Stimulated activated CD4-positive, alpha-beta T cell treated with anti-CD3 and anti-CD28 coated beads, TNF-alpha, amount 100 ng/mL, for 1 hour (primary cell): ENCODE results near the gene HERPUD1.
"Not testable (repeated sequence)": the region's sequence is repeated elsewhere in the genome, so short reads cannot be mapped to it uniquely, and the experiment has no call there.

Experiments used
- DNase-seq, 3 donors: peaks; one replicate each; pipeline ENCODE4 v3.0.0-alpha.2; 2020; ENCODE audit warnings: low read depth in 3 of 3, low spot score in 1 of 3

The HERPUD1 gene

DNA sequence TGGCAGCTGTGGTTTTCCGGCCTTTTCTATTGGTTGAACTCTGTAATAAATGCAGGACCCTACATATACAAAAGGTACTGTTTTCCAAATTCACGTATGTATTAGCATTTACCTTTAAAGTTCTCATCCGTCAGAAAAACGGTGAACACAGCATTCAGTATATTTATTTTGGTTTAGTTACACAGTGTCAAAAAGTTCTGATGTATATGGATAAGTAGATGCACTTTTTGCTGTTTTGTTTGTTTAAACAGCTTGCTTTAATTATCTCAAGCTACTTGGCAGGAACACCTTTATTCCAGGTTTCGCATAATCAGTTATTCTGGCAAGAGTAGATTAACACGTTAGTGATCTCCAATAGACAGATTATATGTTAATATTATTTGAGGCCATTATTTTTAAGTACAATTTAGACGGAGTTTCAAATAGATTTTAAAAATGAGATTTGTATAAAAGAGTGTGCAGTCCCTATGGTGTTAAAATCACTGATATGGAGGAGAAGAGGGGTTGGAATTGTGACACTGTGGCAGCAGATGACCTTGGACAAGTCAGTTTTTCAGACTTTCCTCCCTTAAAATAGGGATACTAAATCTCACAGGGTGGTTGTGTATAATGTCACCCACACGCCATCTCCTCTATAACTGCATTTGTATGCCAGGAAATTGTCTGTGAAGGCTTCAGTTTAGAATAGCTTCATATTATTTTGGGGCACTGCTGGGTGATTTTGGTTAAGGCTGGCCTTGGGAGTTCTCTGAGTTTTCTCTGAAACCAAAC lies 2.1 kb downstream of the HERPUD1 start:
- no peak for DNase-seq

DNA sequence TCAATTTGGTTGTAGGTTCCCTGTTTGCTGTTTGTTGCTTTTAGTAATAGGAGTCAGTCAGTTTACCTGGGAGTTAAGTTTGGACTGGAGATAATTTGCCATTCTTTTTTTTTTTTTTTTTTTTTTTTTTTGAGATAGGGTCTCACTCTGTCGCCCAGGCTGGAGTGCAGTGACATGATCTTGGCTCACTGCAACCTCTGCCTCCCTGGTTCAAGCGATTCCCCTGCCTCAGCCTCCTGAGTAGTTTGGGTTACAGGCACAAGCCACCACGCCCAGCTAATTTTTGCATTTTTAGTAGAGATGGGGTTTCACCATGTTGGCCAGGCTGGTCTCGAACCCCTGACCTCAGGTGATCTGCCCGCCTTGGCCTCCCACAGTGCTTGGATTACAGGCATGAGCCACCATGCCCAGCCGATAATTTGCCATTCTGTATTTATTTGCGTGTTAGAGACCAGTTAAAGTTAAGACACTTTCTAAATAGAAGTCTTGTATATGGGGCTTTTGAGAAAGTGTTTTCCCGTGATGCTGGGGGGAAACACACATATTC lies 2.7 kb downstream of the HERPUD1 start:
- not testable (repeated sequence) for DNase-seq

DNA sequence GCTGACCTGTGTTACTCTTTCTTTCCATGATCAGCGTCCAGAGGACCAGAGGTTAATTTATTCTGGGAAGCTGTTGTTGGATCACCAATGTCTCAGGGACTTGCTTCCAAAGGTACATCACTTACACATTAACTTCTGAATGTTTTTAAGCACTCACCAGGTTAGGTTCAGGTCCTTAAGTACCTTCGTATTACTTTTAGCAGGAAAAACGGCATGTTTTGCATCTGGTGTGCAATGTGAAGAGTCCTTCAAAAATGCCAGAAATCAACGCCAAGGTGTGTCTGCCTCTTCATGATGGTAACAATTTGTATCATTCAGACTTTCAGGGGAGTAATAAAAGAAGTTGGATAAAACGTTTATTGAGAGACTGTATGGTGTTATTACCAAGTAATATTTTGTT lies 3.3 kb downstream of the HERPUD1 start:
- no peak for DNase-seq

DNA sequence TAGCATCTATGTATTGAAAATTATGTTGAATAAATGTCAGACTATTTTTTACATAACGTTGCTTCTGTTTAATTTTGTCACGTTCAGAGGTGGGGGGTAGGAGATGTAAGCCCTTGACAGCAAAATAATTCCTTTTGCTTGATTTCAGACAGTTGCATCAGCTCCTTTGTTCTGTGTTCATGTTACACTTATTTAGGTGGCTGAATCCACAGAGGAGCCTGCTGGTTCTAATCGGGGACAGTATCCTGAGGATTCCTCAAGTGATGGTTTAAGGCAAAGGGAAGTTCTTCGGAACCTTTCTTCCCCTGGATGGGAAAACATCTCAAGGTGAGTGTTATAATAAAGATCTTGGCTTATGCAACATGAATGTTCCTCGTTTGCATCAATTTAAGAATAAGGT lies 4.5 kb downstream of the HERPUD1 start:
- no peak for DNase-seq

DNA sequence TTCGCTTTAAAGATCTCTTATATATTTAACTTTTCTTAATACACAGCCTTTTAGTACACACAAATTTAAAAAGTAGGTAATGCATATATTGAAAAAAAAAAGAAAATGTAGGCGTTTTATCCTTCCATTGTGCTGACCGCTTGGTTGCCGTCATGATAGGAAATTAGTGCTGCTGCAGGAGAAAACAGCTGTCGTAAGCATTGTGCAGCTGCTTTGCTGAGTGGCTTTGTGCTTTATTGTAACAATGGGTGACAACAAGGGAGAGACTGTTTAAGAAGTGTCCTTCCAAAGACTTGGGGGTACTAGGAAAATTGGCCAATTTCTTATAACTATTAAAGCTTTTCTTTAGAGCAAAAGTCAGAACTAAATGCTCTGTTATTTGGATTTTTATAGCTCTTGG lies 5.0 kb downstream of the HERPUD1 start:
- no peak for DNase-seq

DNA sequence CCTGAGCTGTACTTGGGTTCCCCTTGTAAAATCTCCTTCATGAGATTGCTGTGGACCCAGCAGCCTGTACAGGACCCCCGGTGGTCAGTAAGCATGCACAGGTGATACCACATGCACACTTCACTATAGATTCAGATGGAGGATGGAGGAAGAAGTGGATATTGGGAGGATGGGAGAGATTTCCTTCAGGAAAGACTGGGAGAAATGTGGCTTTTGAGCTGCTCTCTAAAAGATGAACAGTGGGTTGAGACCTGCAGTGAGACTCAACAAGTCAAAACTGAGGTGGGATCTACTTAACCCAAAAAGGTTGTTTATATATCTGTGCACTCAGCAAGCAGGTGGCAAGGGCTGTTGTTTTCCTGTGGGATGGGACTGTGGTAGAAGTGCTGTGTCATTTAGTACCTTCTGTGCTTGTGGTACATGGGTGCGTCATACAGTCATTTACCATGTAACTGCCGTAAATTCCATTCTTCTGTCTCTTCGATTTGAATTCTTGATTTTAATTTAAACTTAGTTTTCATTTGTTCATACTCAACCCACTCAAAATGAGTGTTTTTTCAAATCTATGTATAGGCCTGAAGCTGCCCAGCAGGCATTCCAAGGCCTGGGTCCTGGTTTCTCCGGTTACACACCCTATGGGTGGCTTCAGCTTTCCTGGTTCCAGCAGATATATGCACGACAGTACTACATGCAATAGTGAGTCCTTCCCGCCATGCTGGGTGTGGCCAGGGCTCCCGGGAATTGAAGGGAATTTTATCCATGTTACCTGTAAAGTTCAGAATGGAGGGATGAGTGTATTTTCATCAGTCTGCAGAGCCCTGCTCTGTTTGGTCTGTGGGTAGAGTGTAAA lies 6.9 kb downstream of the HERPUD1 start:
- no peak for DNase-seq

DNA sequence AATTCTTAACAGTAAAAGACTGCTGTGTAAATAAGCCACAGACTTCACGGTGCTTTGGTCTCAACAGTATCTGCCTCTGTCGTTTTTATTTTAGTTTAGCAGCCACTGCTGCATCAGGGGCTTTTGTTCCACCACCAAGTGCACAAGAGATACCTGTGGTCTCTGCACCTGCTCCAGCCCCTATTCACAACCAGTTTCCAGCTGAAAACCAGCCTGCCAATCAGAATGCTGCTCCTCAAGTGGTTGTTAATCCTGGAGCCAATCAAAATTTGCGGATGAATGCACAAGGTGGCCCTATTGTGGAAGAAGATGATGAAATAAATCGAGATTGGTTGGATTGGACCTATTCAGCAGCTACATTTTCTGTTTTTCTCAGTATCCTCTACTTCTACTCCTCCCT lies 7.9 kb downstream of the HERPUD1 start:
- DNase-seq, result no peak

DNA sequence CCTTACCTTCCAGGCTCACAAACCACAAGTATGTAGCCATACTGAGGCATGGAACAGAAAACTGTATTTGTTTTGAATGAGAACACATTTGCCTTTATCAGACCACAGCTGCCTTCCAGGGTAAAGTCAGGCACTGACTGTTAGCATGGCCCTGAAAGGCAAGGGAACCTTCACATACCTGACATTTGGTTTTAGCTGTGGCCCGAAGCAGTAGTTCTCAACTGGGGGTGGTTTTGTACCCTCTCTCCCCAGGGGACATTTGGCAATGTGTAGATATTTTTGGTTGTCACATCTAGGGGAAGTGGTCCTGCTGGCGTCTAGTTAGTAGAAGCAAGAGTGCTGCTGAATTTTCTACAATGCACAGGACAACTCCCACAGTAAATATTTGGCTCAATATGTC lies 9.2 kb downstream of the HERPUD1 start:
- DNase-seq, result no peak

DNA sequence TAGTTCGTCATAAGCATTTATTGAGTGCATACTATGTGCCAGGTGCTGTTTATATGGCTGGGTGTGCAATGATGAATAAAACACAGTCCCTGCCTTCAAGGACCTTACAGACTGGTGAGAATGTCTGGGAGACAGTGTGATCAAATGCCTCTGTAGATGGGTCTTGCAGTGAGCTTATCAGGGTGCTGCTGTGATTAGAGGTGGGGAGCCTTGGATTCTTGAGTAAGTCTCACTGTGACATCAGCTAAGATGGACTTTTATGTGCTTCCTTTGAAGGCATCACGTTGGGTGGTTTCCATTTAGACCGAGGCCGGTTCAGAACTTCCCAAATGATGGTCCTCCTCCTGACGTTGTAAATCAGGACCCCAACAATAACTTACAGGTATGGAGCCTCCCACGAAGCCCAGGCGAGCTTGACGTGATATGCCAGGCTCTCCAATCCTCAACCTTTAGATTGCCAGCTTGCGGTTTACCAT lies 10.0 kb downstream of the HERPUD1 start:
- no peak for DNase-seq

DNA sequence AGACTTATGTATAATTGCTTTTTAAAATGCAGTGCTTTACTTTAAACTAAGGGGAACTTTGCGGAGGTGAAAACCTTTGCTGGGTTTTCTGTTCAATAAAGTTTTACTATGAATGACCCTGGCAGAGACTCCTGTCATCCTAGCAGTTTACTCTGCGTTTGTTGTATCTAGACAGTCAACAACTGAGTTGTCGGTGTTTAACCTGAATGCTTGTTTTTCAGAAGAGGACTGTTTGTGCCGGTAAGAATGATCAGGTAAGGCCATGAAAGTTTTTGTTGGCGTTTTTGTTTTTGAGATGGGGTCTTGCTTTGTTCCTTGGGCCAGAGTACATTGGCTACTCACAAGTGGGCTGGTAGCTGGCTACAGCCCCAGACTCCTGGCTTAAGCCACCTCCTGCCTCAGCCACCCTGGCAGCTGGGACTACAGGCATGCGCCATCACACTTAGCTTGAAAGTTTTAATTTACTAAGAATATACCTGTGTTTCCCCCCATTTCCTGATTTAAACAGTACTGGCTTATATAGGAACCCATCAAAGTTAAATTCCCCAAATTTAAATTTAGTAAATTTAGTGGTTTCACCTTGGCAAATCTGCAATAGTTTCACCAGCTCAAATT lies 11.9 kb downstream of the HERPUD1 start:
- DNase-seq, result no peak

DNA sequence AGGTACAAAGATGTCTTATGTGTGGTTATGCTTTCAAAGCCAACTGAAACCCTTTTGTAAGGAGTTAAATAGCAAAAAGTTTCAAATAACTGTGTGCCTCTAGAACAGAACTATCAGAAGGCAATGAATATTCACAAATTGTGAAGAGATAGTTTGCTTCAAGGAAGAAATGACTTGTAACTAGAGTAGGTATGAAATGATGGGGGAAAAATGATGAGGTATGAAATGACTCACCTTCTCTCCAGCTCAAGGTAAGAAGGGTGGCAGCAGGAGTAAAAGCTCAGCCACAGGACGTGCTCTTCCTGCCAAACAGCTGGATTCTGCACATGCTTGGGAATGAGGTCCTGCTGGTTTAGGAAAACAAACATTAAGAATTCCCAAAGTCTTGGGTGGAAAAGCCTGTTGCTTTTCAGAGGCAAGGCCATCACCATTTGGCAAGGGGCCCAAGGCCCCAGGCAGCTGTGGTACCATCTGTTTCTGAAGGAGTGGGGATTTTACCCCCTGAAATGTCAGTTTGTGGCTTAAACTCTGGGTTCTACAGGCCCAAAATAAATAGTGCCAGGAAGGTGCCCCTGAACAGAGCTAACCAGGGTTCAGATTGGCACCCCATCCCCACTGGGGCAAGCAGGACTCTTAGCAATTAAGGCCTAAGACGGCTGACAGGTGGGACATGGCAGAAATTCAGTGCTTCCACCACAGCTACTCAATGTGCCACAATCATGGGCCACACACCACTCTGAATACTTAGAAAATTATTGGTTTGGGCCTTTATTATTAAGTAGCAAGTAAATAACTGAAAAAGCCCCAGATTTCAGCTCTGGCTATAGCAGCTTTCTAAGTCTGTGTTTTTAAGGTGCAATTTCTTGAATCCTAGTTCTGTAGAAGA lies 13.3 kb downstream of the HERPUD1 start:
- DNase-seq, result no peak

DNA sequence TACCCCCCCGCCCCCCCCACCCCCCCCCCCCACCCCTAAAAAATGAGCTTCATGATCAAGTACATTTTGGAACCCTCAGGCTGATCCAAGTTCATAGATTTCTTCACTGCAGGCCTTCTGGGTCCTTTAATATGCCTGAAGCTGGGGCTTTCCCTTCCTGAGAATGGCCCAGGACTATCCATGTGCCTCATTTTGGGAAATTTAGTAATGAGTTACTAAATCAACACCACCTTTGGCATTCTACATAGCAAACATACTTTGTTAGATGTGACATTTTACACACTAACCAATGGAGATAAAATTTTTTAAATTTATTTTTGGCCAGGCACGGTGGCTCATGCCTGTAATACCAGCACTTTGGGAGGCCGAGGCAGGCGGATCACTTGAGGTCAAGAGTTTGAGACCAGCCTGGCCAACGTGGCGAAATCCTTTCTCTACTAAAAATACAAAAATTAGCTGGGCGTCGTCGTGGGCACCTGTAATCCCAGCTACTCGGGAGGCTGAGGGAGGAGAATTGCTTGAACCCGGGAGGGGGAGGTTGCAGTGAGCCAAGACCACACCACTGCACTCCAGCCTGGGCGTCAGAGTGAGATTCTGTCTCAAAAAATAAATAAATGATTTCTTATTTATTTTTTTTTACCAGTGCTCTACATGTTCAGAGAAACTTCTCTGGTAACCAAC lies 14.0 kb downstream of the HERPUD1 start:
- DNase-seq, result no peak

DNA sequence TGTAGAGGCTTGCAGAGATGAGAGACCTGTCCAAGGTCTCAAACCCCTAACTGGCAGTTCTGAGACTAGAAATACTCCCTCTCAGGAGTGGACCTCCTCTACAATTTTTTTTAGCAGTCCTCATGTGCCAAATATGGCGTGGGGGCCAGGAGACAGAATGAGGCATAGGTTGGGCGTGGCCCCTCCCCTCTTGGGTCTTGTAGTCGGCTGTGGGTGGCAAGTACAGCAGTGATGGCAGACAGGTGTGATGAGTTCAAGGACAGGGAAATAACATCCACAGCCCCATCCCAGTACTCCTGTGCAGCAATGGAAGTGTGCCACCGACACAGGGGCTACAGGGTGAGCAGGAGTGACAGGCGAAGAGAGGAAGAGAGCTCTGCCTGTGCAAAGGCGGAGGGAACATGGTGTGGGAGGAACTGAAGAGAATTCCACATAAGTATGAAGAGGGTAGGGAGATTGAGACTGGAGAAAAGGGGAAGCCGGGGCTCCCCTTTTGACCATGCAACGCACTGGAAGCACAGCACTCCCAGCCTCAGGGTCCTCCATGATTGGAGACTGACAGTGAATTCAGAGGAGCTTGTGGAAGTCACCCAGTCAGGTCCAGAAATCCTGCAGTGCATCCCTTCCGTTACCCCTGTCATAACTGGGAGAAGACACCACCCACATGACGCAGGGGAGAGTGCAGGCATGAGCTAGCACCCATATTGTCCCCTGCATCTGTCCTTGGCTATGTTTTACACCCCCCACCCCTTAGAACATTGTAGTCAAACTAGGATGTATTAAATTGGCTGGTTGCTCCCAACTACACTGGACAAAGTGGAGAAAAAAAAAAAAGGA lies 15.0 kb downstream of the HERPUD1 start:
- no peak for DNase-seq

DNA sequence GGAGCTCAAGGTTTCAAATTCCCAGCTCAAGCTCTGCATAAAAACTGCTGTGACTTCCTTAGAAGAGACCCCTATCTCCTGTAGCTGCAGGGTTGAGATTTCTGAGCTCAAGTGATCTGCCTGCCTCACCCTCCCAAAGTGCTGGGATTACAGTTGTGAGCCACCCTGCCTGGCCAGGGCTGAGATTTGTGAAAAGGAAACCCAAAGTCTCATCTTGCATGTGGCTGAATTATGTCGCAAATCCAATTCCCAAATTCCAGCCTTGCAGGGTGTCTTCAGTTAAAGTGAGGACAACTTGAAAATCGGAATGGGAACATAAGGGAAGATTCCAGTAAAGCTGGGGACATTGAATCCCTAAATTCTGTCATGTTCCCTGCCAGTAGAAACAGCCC lies 15.7 kb downstream of the HERPUD1 start:
- DNase-seq, result no peak

DNA sequence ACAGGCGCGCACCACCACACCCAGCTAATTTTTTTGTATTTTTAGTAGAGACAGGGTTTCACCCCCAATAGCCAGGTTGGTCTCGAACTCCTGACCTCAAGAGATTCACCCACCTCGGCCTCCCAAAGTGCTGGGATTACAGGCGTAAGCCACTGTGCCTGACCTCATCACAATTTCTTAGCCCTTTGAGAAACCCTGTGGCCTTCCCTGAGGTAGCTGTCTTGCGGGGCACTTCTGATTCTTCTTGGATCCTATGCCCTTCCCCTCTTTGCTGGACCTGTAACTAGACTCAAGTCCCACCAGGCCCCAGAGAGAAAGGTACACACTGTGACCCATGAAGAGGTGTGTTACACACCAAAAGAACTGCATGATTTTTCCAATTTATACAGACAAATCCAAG lies 16.3 kb downstream of the HERPUD1 start:
- DNase-seq, result no peak

DNA sequence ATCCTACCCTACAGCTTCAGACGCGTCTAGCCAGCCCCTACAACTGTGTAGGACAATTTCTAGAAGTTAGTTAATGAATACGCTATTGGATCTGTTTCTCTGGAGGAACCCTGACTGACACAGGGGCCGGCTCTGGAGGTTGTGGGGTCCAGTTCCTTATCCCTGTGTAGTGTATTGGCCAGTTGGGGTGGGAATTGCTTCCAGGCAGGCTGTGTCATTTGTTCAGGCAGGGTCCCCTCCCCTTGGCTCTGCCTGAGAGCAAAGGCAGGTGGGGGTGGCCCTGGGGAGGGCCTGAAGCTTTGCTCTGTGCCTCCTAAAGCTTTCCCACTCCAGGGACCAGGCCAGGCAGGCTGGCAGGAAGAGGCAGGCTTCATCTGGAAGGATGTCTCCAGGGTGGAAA lies 18.1 kb downstream of the HERPUD1 start:
- no peak for DNase-seq

DNA sequence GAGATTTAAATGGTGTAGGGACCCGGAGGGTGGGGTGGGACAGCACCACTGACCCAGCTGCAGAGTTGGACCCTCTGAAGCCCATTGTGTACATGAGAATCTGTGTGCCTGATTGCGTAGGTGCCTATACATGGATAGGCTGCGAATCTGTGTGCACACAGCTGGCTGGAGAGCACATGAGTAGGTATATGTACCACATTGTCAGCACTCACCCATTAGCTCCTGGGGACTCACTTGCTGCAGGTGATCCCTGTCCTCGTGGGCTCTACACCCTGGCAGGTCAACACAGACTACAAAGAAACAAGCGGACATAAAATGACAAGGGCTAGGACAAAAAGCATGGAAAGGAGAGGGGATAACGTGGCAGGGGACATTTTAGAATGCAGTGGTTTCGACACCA lies 18.5 kb downstream of the HERPUD1 start:
- DNase-seq, result no peak

DNA sequence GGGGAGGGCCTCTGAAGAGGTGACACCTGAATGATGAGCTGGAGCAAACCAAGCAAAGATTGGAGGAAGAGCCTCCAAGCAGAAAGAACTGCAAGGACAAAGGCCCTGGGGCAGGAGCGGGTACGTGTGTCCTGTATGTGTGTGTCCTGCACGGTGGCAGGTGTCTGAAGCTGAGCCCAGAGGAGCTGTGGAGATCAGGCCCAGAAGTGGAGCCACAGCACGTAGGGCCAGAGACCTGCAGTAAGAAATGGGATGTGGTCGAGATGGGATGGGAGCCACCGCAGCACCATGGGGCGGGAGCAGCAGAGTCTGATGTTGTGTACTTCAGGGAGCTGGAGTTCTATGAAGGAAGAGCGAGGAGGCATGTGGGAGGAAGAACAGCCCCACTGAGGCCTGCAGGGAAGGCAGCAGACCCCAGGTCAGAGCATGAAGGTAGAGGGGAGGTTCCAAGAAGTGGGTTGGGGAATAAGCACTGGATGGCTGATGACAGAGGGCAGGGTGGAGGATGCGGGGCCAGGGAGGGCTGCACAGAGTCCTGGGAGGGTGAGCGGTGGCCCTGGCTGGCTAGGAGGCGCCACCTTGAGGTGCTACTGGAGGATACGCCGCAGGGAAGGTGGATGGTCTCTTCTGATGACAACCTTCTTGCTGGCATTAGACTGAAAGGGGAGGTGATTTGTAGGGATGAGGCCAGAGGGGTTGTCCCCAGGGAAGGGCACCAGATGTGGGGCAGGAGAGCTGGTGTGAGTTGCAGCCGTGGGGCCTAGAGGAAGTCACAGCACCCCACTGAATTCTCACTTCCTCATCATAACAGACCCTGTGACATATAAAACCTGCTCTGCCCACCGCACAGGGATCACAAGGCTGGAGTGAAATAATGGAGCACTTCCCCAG lies 19.2 kb downstream of the HERPUD1 start:
- DNase-seq, result no peak
